GM18868 (cell line): ENCODE results near the gene CCNG1.
"Not testable (repeated sequence)": the region's sequence is repeated elsewhere in the genome, so short reads cannot be mapped to it uniquely, and the experiment has no call there.

ENCODE experiments used
- ATAC-seq: cut with Tn5 transposase; IDR thresholded peaks from one replicate; pipeline ENCODE4 v1.9.1; 2021; ENCODE audit warnings: mild to moderate bottlenecking, moderate library complexity; ENCODE audit not compliant: unreplicated experiment

CCNG1 gene

GRCh38 chr5:163440954-163441353 is 3.6 kb downstream of the CCNG1 start:
- ATAC-seq, result no peak

- ATAC-seq, result no peak
Observed at GRCh38 chr5:163444526-163444925, 7.1 kb downstream of the CCNG1 start.

- no peak for ATAC-seq
Observed at GRCh38 chr5:163445345-163445744, 8.0 kb downstream of the CCNG1 start.

- no peak for ATAC-seq
Observed at GRCh38 chr5:163447191-163447590, 9.8 kb downstream of the CCNG1 start.

GRCh38 chr5:163447875-163448274 is 10.5 kb downstream of the CCNG1 start:
- ATAC-seq, result no peak

GRCh38 chr5:163448491-163448890 is 11.1 kb downstream of the CCNG1 start:
- no peak for ATAC-seq

GRCh38 chr5:163451489-163451888 is 14.1 kb downstream of the CCNG1 start:
- ATAC-seq, result no peak

GRCh38 chr5:163453705-163454104 is 16.3 kb downstream of the CCNG1 start:
- no peak for ATAC-seq

GRCh38 chr5:163455406-163455805 is 18.0 kb downstream of the CCNG1 start:
- not testable (repeated sequence) for ATAC-seq

GRCh38 chr5:163456029-163456589 is 18.7 kb downstream of the CCNG1 start:
- no peak for ATAC-seq

GRCh38 chr5:163456840-163457239 is 19.4 kb downstream of the CCNG1 start:
- ATAC-seq, result no peak

GRCh38 chr5:163458778-163459385 is 21.5 kb downstream of the CCNG1 start:
- ATAC-seq, result no peak

- ATAC-seq, result peak; percentile 0
Observed at GRCh38 chr5:163459462-163459818, 22.0 kb downstream of the CCNG1 start.

GRCh38 chr5:163459819-163460561 is 22.6 kb downstream of the CCNG1 start, which contains the start of gene NUDCD2:
TSS of gene NUDCD2 (minus strand) at chr5:163460102. CDS start at chr5:163460050, 52 bp downstream.
- ATAC-seq, result peak; percentile 76

GRCh38 chr5:163460562-163461171 is 23.3 kb downstream of the CCNG1 start, which contains the start of gene HMMR:
TSS of gene HMMR (plus strand) at chr5:163460632. CDS start at chr5:163460693, 61 bp downstream.
- no peak for ATAC-seq

- no peak for ATAC-seq
Observed at GRCh38 chr5:163463063-163463435, 25.7 kb downstream of the CCNG1 start.

- no peak for ATAC-seq
Observed at GRCh38 chr5:163467682-163468081, 30.3 kb downstream of the CCNG1 start.

GRCh38 chr5:163473635-163474243 is 36.3 kb downstream of the CCNG1 start:
- ATAC-seq, result peak; percentile 96

- no peak for ATAC-seq
Observed at GRCh38 chr5:163475411-163475810, 38.0 kb downstream of the CCNG1 start.

- no peak for ATAC-seq
Observed at GRCh38 chr5:163478126-163478981, 41.0 kb downstream of the CCNG1 start.

GRCh38 chr5:163478982-163479271 is 41.5 kb downstream of the CCNG1 start:
- ATAC-seq, result no peak
